Esophagus muscularis mucosa (tissue), 4 donors: Measurements from ENCODE around the gene VNN1. TPM values are rescaled to one million over a fixed set of nuclear protein-coding genes. Genes with fewer than 3 reads are reported as not detected.

ENCODE experiments used
- DNase-seq: peaks from one replicate; pipeline ENCODE4 v3.0.0-alpha.2; 2017; ENCODE audit errors: extremely low spot score
- H3K27ac ChIP-seq, 4 donors: fragments of 200-600 bp; sonication (generic); replicated peaks in 1 of 4; 1 replicate in 3 of 4; 2 replicates in 1 of 4; pipeline ENCODE4 v1.5.1; 2016 to 2019; ENCODE audit warnings: mild to moderate bottlenecking in 1 of 4
- H3K27me3 ChIP-seq, 4 donors: fragments of 200-600 bp; sonication (generic); one replicate each; pipeline versions ENCODE4 v1.5.1 to v1.6.0; 2016 to 2019
- H3K36me3 ChIP-seq, 4 donors: fragments of 200-600 bp; sonication (generic); one replicate each; pipeline ENCODE4 v1.5.1; 2016 to 2019
- H3K4me1 ChIP-seq, 4 donors: fragments of 200-600 bp; sonication (generic); one replicate each; pipeline ENCODE4 v1.5.1; 2016 to 2019
- H3K4me3 ChIP-seq, 4 donors: fragments of 200-600 bp; sonication (generic); 1 replicate in 2 of 4; 2 replicates in 2 of 4; pipeline ENCODE4 v1.5.1; 2016 to 2019; ENCODE audit warnings: mild to moderate bottlenecking in 4 of 4, moderate library complexity in 1 of 4
- H3K9me3 ChIP-seq, 4 donors: fragments of 200-600 bp; sonication (generic); 1 replicate in 3 of 4; 2 replicates in 1 of 4; pipeline ENCODE4 v1.5.1; 2016 to 2019
- CTCF ChIP-seq, 3 experiments: fragments of 200-600 bp in 2 of 3; fragments of 450-650 bp in 1 of 3; sonication (generic) in 2 of 3; IDR thresholded peaks; one replicate each; pipeline ENCODE4 v1.5.1; 2017 to 2019; ENCODE audit warnings: antibody characterized with exemption in 3 of 3, mild to moderate bottlenecking in 2 of 3, moderate library complexity in 1 of 3
- EP300 ChIP-seq: sonication (generic); formaldehyde crosslinking; IDR thresholded peaks from one replicate; pipeline ENCODE4 v1.6.1; 2017; ENCODE audit warnings: antibody characterized with exemption
- POLR2A ChIP-seq: fragments of 450-650 bp; IDR thresholded peaks from one replicate; pipeline ENCODE4 v1.6.1; 2017; ENCODE audit warnings: antibody characterized with exemption, moderate library complexity, mild to moderate bottlenecking, low read depth
- POLR2AphosphoS5 ChIP-seq, 2 donors: sonication (generic); formaldehyde crosslinking; IDR thresholded peaks; one replicate each; pipeline ENCODE4 v1.6.1; 2017; ENCODE audit warnings: antibody characterized with exemption in 2 of 2
- WGBS: methylation state at CpG from one replicate; pipeline ENCODE4 v1.1.5; 2018; 5-methylcytosine and 5-hydroxymethylcytosine counted together
- intact Hi-C: fragments of 100-400 bp; cut with DNase I; formaldehyde crosslinking; loops from one replicate; pipeline ENCODE4 v1.15.1; 2023
- total RNA-seq, 4 donors: library from RNA; depleted of rRNA; stranded (reverse); fragments of >200 nt; gene quantifications; one replicate each; pipeline versions ENCODE4 v1.1.0 to v1.2.1, GENCODE V29; 2016

Gene VNN1
- total RNA-seq, 4 donors from 2014 or later, result 0.57 to 2.7 (median 1.3) TPM

DNA sequence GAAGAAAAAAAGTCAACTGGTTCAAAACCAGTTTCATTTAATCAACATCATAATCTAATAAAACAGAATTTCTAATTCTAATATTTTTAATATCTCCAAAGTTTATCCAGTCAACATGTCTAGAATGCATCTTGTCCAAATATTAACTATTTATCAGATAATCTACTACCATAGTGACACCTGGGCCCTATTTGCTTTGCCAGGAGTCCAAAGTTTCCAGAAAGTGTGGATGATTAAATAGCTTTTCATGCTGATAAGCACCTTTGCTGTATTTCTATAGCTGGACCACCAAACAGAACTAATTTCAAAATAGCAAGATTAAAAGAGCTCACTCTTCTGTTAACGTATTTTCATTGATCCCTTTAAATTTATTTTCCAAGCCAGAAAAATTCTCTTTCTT is 42.6 kb downstream of the VNN1 start:
- H3K4me3 ChIP-seq, result no peak overlapping the region
- no peaks in the 10 kb centered on the region for H3K36me3 ChIP-seq
- no peak for DNase-seq
- peaks cover 0 to 3% (median 0%) of the 10 kb centered on the region in 4 donors for H3K4me1 ChIP-seq
- H3K27me3 ChIP-seq, result no peaks in the 10 kb centered on the region
- H3K27ac ChIP-seq, result no peak overlapping the region
- TF ChIP-seq EP300 (no peak), CTCF (IDR thresholded peaks at IDR 0.05) (no peak), POLR2AphosphoS5 (IDR thresholded peaks at IDR 0.05) (no peak), POLR2A (no peak)
- 81% methylated on average over 1 of the region's 1 CpG for WGBS
- H3K9me3 ChIP-seq, result no peaks in the 10 kb centered on the region
- intact Hi-C loops, result loop anchor here (10.0 kb wide), 1 partner anchor 94 kb away; no protein-coding TSS in a partner anchor

GRCh38 chr6:132669690-132670291 is 44.1 kb downstream of the VNN1 start:
- no peak overlapping the region for H3K4me3 ChIP-seq
- intact Hi-C loops, result loop anchor here (10.0 kb wide), 1 partner anchor 95 kb away; no protein-coding TSS in a partner anchor
- H3K27ac ChIP-seq, result no peak overlapping the region
- DNase-seq, result no peak
- H3K27me3 ChIP-seq, result no peaks in the 10 kb centered on the region
- 7% methylated on average over 4 of the region's 4 CpGs for WGBS
- TF ChIP-seq CTCF (IDR thresholded peaks at IDR 0.05) (peak; percentile 37 to 56 (median 41)), EP300 (no peak)
- no peaks in the 10 kb centered on the region for H3K9me3 ChIP-seq
- H3K4me1 ChIP-seq, result peaks cover 0 to 3% (median 0%) of the 10 kb centered on the region in 4 donors
- H3K36me3 ChIP-seq, result no peaks in the 10 kb centered on the region

DNA sequence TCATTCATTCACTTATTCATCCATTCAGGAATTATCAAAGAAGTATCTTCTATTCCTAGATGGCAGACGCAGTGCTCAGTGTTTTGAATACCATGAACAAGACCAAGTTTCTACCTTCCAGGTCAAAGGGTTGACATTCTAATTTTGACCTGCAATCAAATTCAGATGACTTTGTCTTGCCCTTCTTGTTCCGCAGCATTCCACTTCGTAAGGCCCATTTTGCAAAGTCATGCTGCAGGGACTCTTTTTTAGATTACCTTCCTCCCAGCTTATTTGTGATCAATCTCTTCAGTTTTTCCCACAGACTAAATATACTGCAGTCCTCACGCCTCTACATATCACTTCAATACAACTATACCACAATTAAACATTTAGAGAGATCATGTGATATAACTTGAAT is 47.7 kb downstream of the VNN1 start:
- Histone ChIP-seq H3K4me1 (peaks cover 0 to 3% (median 0%) of the 10 kb centered on the region in 4 donors), H3K27me3 (no peaks in the 10 kb centered on the region), H3K27ac (no peak overlapping the region), H3K9me3 (no peaks in the 10 kb centered on the region), H3K4me3 (no peak overlapping the region), H3K36me3 (no peaks in the 10 kb centered on the region)
- TF ChIP-seq EP300 (no peak), POLR2A (no peak), POLR2AphosphoS5 (IDR thresholded peaks at IDR 0.05) (no peak), CTCF (IDR thresholded peaks at IDR 0.05) (no peak)
- 89% methylated on average over 4 of the region's 4 CpGs for WGBS
- intact Hi-C loops, result no loop called here
- no peak for DNase-seq

DNA sequence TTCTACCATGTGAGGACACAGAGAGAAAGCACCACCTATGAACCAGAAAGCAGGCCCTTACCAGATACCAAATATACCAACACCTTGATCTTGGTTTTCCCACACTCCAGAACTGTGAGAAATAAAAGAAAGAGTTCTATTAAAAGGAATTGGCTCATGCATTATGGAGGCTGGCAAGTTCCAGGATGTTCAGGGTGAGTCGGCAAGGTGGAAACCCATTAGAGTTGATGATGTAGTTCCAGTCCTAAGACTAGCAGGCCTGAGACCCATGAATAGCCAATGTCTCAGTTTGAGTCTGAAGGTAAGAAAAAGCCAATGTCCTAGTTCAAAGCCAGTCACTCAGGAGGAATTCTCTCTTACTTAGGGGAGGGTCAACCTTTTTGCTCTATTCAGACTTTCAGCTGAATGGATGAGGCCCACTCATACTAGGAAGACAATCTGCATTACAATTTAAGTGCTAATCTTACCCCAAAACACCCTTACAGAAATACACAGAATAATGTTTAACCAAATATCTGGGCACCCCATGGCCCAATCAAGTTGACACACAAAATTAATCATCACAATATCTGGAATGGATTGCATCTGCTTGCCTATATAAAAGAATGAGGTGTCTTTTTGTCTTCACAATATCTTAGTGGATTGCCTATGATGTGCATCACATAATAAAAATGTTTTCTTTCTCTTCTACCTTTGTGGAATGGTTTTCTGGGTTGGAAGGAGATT is 49.4 kb downstream of the VNN1 start:
- DNase-seq, result no peak
- Histone ChIP-seq H3K27ac (no peak overlapping the region), H3K36me3 (no peaks in the 10 kb centered on the region), H3K9me3 (no peaks in the 10 kb centered on the region), H3K27me3 (no peaks in the 10 kb centered on the region), H3K4me1 (no peaks in the 10 kb centered on the region), H3K4me3 (no peak overlapping the region)
- 100% methylated on average over 1 of the region's 1 CpG for WGBS
- intact Hi-C loops, result no loop called here
- TF ChIP-seq CTCF (IDR thresholded peaks at IDR 0.05) (no peak), EP300 (no peak), POLR2AphosphoS5 (IDR thresholded peaks at IDR 0.05) (no peak), POLR2A (no peak)
